Activated naive CD4-positive, alpha-beta T cell treated with anti-CD3 and anti-CD28 coated beads, Interleukin-2, amount 50 U/mL, for 24 hours (primary cell): ENCODE results near the gene SYNGR1.

ENCODE experiments used
- H3K27ac Mint-ChIP-seq: one replicate; pipeline ENCODE4 v1.8.0; 2021; ENCODE audit warnings: mild to moderate bottlenecking, mixed read lengths
- H3K27me3 Mint-ChIP-seq: one replicate; pipeline ENCODE4 v1.8.0; 2021; ENCODE audit warnings: mixed read lengths
- H3K36me3 Mint-ChIP-seq: one replicate; pipeline ENCODE4 v1.8.0; 2021; ENCODE audit warnings: mixed read lengths
- H3K4me1 Mint-ChIP-seq: one replicate; pipeline ENCODE4 v1.8.0; 2021; ENCODE audit warnings: mixed read lengths
- H3K4me3 Mint-ChIP-seq: one replicate; pipeline ENCODE4 v1.8.0; 2021; ENCODE audit warnings: mild to moderate bottlenecking, mixed read lengths
- H3K9me3 Mint-ChIP-seq: one replicate; pipeline ENCODE4 v1.8.0; 2021; ENCODE audit warnings: mixed read lengths

The SYNGR1 gene

GRCh38 chr22:39433476-39434242 lies 83.9 kb downstream of the SYNGR1 start:
- Mint-ChIP-seq H3K4me3 (no peak overlapping the region), H3K36me3 (peaks cover 2% of the 10 kb centered on the region), H3K9me3 (no peaks in the 10 kb centered on the region), H3K27ac (no peak overlapping the region), H3K27me3 (no peaks in the 10 kb centered on the region), H3K4me1 (peaks cover 8% of the 10 kb centered on the region)

GRCh38 chr22:39434243-39434653 lies 84.5 kb downstream of the SYNGR1 start:
- H3K4me3 Mint-ChIP-seq, result no peak overlapping the region
- H3K36me3 Mint-ChIP-seq, result peaks cover 2% of the 10 kb centered on the region
- H3K4me1 Mint-ChIP-seq, result peaks cover 14% of the 10 kb centered on the region
- no peak overlapping the region for H3K27ac Mint-ChIP-seq
- H3K9me3 Mint-ChIP-seq, result no peaks in the 10 kb centered on the region
- peaks cover 3% of the 10 kb centered on the region for H3K27me3 Mint-ChIP-seq

- H3K36me3 Mint-ChIP-seq, result peaks cover 2% of the 10 kb centered on the region
- peaks cover 16% of the 10 kb centered on the region for H3K4me1 Mint-ChIP-seq
- H3K27me3 Mint-ChIP-seq, result peaks cover 5% of the 10 kb centered on the region
- H3K9me3 Mint-ChIP-seq, result no peaks in the 10 kb centered on the region
- no peak overlapping the region for H3K27ac Mint-ChIP-seq
- H3K4me3 Mint-ChIP-seq, result no peak overlapping the region
Measured at GRCh38 chr22:39434721-39435120, 84.9 kb downstream of the SYNGR1 start.
